Activated naive CD4-positive, alpha-beta T cell treated with anti-CD3 and anti-CD28 coated beads for 36 hours (primary cell): Measurements from ENCODE around the gene CSPG4. TPM values are rescaled to one million over a fixed set of nuclear protein-coding genes. Genes with fewer than 3 reads are reported as not detected.
"Not testable (repeated sequence)": the region's sequence is repeated elsewhere in the genome, so short reads cannot be mapped to it uniquely, and the experiment has no call there.

Experiments used
- CTCF ChIA-PET: fragments of 350-600 bp; sonication (Branson Sonifier 250); formaldehyde crosslinking; loops from one replicate; lab custom pipeline; 2021; ENCODE audit warnings: antibody characterized with exemption; lab: Charles Lee
- DNase-seq: peaks from one replicate; pipeline ENCODE4 v3.0.0-alpha.2; 2020
- H3K27ac Mint-ChIP-seq: one replicate; pipeline ENCODE4 v1.8.0; 2021; ENCODE audit warnings: mild to moderate bottlenecking, mixed read lengths
- H3K27me3 Mint-ChIP-seq: one replicate; pipeline ENCODE4 v1.8.0; 2021; ENCODE audit warnings: low read depth, mixed read lengths
- H3K36me3 Mint-ChIP-seq: one replicate; pipeline ENCODE4 v1.8.0; 2021; ENCODE audit warnings: low read depth, mixed read lengths
- H3K4me1 Mint-ChIP-seq: one replicate; pipeline ENCODE4 v1.8.0; 2021; ENCODE audit warnings: low read depth, mixed read lengths
- H3K4me3 Mint-ChIP-seq: one replicate; pipeline ENCODE4 v1.8.0; 2021; ENCODE audit warnings: mild to moderate bottlenecking, moderate library complexity, mixed read lengths
- H3K9me3 Mint-ChIP-seq: one replicate; pipeline ENCODE4 v1.8.0; 2021; ENCODE audit warnings: mixed read lengths
- intact Hi-C: fragments of 100-400 bp; cut with micrococcal nuclease; formaldehyde crosslinking; loops from one replicate; pipeline ENCODE4 v1.15.1; 2023
- total RNA-seq, 2 experiments: library from RNA; stranded (reverse); gene quantifications; one replicate each; pipeline ENCODE4 v1.2.3, GENCODE V29; 2021

Gene CSPG4
- total RNA-seq, 2 experiments from 2014 or later, result not detected

GRCh38 chr15:75685195-75685594 is 27.5 kb downstream of the CSPG4 start:
- CTCF ChIA-PET, result interaction anchor here (1.3 to 1.4 kb wide), 3 partner anchors 14 to 317 kb away, joined by 3 read pairs; partner anchors contain the start of gene IMP3
- H3K4me3 Mint-ChIP-seq, result no peak overlapping the region
- no peak overlapping the region for H3K27ac Mint-ChIP-seq
- H3K36me3 Mint-ChIP-seq, result no peaks in the 10 kb centered on the region
- no peaks in the 10 kb centered on the region for H3K9me3 Mint-ChIP-seq
- intact Hi-C loops, result loop anchor here (5.0 kb wide), 1 partner anchor 52 kb away; no protein-coding TSS in a partner anchor
- H3K4me1 Mint-ChIP-seq, result no peaks in the 10 kb centered on the region
- no peaks in the 10 kb centered on the region for H3K27me3 Mint-ChIP-seq
- no peak for DNase-seq

GRCh38 chr15:75684648-75685047 is 28.0 kb downstream of the CSPG4 start:
- Mint-ChIP-seq H3K4me1 (no peaks in the 10 kb centered on the region), H3K27ac (no peak overlapping the region), H3K4me3 (no peak overlapping the region), H3K36me3 (no peaks in the 10 kb centered on the region), H3K27me3 (no peaks in the 10 kb centered on the region), H3K9me3 (no peaks in the 10 kb centered on the region)
- CTCF ChIA-PET, result interaction anchor here (0.9 to 2.5 kb wide), 6 partner anchors 45 to 317 kb away, joined by 3 to 12 read pairs (median 4); partner anchors contain the start of genes IMP3 and MAN2C1
- no peak for DNase-seq
- intact Hi-C loops, result loop anchor here (5.0 kb wide), 1 partner anchor 53 kb away; no protein-coding TSS in a partner anchor

GRCh38 chr15:75683646-75684312 is 28.9 kb downstream of the CSPG4 start:
- H3K27me3 Mint-ChIP-seq, H3K4me1 Mint-ChIP-seq, H3K36me3 Mint-ChIP-seq, H3K4me3 Mint-ChIP-seq, H3K9me3 Mint-ChIP-seq, H3K27ac Mint-ChIP-seq: not testable (repeated sequence)
- intact Hi-C loops, result loop anchor here (1.0 to 2.0 kb wide), 3 partner anchors 43 to 316 kb away; partner anchors contain the start of gene IMP3
- peak; percentile 73 for DNase-seq
- CTCF ChIA-PET, result interaction anchor here (0.6 to 2.5 kb wide), 8 partner anchors 44 to 316 kb away, joined by 3 to 12 read pairs (median 4); partner anchors contain the start of genes IMP3 and MAN2C1

GRCh38 chr15:75682181-75683135 is 30.2 kb downstream of the CSPG4 start:
- H3K4me1 Mint-ChIP-seq, result no peaks in the 10 kb centered on the region
- no peak overlapping the region for H3K27ac Mint-ChIP-seq
- no peaks in the 10 kb centered on the region for H3K27me3 Mint-ChIP-seq
- CTCF ChIA-PET, result interaction anchor here (0.6 to 2.5 kb wide), 3 partner anchors 37 to 315 kb away, joined by 3 to 12 read pairs (median 4); partner anchors contain the start of gene MAN2C1
- H3K36me3 Mint-ChIP-seq, result no peaks in the 10 kb centered on the region
- H3K9me3 Mint-ChIP-seq, result no peaks in the 10 kb centered on the region
- intact Hi-C loops, result loop anchor here (1.0 to 2.0 kb wide), 3 partner anchors 42 to 315 kb away; partner anchors contain the start of gene IMP3
- H3K4me3 Mint-ChIP-seq, result no peak overlapping the region
- no peak for DNase-seq

- no peaks in the 10 kb centered on the region for H3K27me3 Mint-ChIP-seq
Observed at GRCh38 chr15:75680007-75680789, 32.5 kb downstream of the CSPG4 start.

GRCh38 chr15:75678324-75678690 is 34.3 kb downstream of the CSPG4 start:
- H3K9me3 Mint-ChIP-seq, H3K4me3 Mint-ChIP-seq, intact Hi-C loops, H3K27me3 Mint-ChIP-seq, H3K27ac Mint-ChIP-seq, DNase-seq, H3K36me3 Mint-ChIP-seq, H3K4me1 Mint-ChIP-seq: not testable (repeated sequence)
- CTCF ChIA-PET, result interaction anchor here (0.6 to 1.2 kb wide), 4 partner anchors 8 to 649 kb away, joined by 3 to 4 read pairs (median 4); no protein-coding TSS in a partner anchor

More at GRCh38 chr15:75680007-75680789, 32.5 kb downstream of the CSPG4 start:
- Mint-ChIP-seq H3K9me3 (no peaks in the 10 kb centered on the region), H3K36me3 (no peaks in the 10 kb centered on the region), H3K27ac (no peak overlapping the region), H3K4me3 (no peak overlapping the region), H3K4me1 (no peaks in the 10 kb centered on the region)
- DNase-seq, result no peak
- CTCF ChIA-PET, result interaction anchor here (0.5 to 1.6 kb wide), 3 partner anchors 69 to 312 kb away, joined by 3 to 5 read pairs (median 4); partner anchors contain the start of gene MAN2C1
- intact Hi-C loops, result no loop called here

- Mint-ChIP-seq H3K4me3 (no peak overlapping the region), H3K27me3 (no peaks in the 10 kb centered on the region), H3K4me1 (no peaks in the 10 kb centered on the region), H3K9me3 (no peaks in the 10 kb centered on the region), H3K36me3 (no peaks in the 10 kb centered on the region), H3K27ac (no peak overlapping the region)
- CTCF ChIA-PET, result interaction anchor here (0.6 to 1.2 kb wide), 4 partner anchors 9 to 244 kb away, joined by 3 to 5 read pairs (median 4); no protein-coding TSS in a partner anchor
- intact Hi-C loops, result no loop called here
- no peak for DNase-seq
Observed at GRCh38 chr15:75677465-75678323, 35.0 kb downstream of the CSPG4 start.

- Mint-ChIP-seq H3K9me3 (no peaks in the 10 kb centered on the region), H3K4me3 (no peak overlapping the region), H3K27me3 (no peaks in the 10 kb centered on the region), H3K4me1 (no peaks in the 10 kb centered on the region), H3K27ac (no peak overlapping the region), H3K36me3 (no peaks in the 10 kb centered on the region)
- no peak for DNase-seq
- CTCF ChIA-PET, result no interaction called here
- intact Hi-C loops, result no loop called here
Observed at GRCh38 chr15:75676688-75677464, 35.8 kb downstream of the CSPG4 start.

GRCh38 chr15:75675579-75676404 is 36.9 kb downstream of the CSPG4 start:
- DNase-seq, result no peak
- Mint-ChIP-seq H3K27me3 (no peaks in the 10 kb centered on the region), H3K27ac (no peak overlapping the region), H3K4me1 (no peaks in the 10 kb centered on the region), H3K9me3 (no peaks in the 10 kb centered on the region), H3K36me3 (no peaks in the 10 kb centered on the region), H3K4me3 (no peak overlapping the region)
- CTCF ChIA-PET, result no interaction called here
- intact Hi-C loops, result no loop called here

- no peaks in the 10 kb centered on the region for H3K36me3 Mint-ChIP-seq
- H3K27me3 Mint-ChIP-seq, result no peaks in the 10 kb centered on the region
- no peaks in the 10 kb centered on the region for H3K9me3 Mint-ChIP-seq
- H3K4me1 Mint-ChIP-seq, result no peaks in the 10 kb centered on the region
- intact Hi-C loops, result no loop called here
- no peak overlapping the region for H3K4me3 Mint-ChIP-seq
- H3K27ac Mint-ChIP-seq, result no peak overlapping the region
- no peak for DNase-seq
- CTCF ChIA-PET, result interaction anchor here (0.7 kb wide), 1 partner anchor 305 kb away, joined by 3 read pairs; no protein-coding TSS in a partner anchor
Observed at GRCh38 chr15:75674366-75674765, 38.3 kb downstream of the CSPG4 start.
